ENCODE measurements around the gene NFIL3.
"Not testable (repeated sequence)": the region's sequence is repeated elsewhere in the genome, so short reads cannot be mapped to it uniquely, and the experiment has no call there.

The NFIL3 gene, protein sequence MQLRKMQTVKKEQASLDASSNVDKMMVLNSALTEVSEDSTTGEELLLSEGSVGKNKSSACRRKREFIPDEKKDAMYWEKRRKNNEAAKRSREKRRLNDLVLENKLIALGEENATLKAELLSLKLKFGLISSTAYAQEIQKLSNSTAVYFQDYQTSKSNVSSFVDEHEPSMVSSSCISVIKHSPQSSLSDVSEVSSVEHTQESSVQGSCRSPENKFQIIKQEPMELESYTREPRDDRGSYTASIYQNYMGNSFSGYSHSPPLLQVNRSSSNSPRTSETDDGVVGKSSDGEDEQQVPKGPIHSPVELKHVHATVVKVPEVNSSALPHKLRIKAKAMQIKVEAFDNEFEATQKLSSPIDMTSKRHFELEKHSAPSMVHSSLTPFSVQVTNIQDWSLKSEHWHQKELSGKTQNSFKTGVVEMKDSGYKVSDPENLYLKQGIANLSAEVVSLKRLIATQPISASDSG

DNA sequence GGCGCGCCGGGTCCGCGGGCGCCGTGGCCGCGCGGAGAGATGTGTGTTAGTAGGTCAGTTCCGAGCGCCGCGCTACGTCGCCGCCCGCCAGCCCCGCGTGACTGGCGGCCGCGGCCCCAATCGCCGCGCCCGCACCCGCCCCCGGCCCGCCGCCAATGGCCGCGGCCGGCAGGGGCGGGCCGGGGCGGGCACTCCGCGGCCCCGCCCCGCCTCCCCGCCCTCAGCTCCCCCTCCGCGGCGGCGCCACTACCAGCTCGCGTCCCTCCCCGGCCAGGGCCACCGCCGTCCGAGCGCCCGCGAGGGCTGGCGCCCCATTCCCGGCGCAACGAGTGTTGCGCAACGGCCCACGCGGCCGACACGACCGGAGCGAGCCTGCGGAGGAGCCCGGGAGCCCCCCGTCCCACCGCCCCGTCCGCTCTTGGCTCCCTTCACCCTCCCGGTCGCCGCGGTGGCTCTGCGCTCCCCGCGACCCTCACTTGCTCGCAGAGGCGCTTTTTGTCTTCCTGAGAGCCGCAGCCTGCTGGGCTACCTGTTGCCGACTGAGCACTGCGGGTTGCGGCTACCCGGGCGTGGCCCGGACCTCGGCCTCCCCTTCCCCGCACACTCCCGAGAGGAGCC, at the start of gene NFIL3:
Gene NFIL3, minus strand, starts transcription at position 48 of the 618 bp plus-strand sequence. CDS start 13,098 bp downstream, outside the sequence.
- no peak for DNase-seq (ENCODE audit: extremely low read depth, low read depth)
- TF ChIP-seq, protein P1, sequence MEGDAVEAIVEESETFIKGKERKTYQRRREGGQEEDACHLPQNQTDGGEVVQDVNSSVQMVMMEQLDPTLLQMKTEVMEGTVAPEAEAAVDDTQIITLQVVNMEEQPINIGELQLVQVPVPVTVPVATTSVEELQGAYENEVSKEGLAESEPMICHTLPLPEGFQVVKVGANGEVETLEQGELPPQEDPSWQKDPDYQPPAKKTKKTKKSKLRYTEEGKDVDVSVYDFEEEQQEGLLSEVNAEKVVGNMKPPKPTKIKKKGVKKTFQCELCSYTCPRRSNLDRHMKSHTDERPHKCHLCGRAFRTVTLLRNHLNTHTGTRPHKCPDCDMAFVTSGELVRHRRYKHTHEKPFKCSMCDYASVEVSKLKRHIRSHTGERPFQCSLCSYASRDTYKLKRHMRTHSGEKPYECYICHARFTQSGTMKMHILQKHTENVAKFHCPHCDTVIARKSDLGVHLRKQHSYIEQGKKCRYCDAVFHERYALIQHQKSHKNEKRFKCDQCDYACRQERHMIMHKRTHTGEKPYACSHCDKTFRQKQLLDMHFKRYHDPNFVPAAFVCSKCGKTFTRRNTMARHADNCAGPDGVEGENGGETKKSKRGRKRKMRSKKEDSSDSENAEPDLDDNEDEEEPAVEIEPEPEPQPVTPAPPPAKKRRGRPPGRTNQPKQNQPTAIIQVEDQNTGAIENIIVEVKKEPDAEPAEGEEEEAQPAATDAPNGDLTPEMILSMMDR (IDR thresholded peaks at IDR 0.05; ENCODE audit: low read depth, low read length): no peak

DNA sequence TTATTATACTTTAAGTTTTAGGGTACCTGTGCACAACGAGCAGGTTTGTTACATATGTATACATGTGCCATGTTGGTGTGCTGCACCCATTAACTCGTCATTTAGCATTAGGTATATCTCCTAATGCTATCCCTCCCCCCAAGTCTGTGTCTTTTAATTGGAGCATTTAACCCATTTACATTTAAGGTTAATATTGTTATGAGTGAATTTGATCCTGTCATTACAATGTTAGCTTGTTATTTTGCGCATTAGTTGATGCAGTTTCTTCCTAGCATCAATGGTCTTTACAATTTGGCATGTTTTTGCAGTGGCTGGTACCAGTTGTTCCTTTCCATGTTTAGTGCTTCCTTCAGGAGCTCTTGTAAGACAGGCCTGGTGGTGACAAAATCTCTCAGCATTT, 47.9 kb upstream of the NFIL3 start:
- not testable (repeated sequence) for DNase-seq (ENCODE audit: extremely low read depth, low read depth)

DNA sequence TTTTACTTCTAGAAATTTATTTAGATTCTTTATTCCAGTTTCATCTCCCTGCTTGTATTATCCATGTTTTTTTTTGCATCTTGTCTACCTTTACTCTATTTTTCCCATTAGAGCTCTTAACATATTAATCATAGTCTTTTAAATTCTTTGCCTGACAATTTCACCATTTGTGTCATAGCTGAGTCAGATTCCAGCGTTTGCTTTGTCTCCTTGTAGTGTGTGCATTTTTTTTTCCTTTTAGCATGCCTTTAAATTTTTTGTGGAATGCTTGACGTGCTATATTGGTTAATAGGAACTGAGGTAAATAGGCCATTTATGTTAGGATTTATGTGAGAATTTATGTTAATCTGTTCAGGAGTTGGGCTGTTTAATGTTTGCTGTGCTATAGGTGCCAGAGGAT, 41.8 kb upstream of the NFIL3 start:
- TF ChIP-seq, protein P1 (IDR thresholded peaks at IDR 0.05; ENCODE audit: low read depth, low read length): no peak

DNA sequence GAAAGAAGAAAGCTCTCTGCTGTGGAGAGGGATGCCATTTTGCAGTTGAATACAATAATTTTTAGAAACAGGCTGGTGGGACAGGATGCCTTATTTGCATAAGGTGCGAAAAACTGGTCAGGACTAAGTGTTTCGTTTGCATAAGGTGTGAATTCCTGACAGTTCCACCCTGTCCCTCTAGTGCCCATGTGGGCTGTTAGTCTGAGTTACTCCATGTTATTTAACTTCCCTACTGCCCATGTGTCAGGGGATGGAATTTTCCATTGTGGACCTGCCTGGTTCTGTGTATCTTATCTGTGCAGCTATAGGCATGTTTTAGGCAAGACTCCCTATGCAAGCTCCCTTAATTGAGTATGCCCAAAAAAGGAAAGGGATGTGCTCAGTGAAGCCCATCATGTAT, 35.3 kb upstream of the NFIL3 start:
- TF ChIP-seq, protein P1 (IDR thresholded peaks at IDR 0.05; ENCODE audit: low read depth, low read length): no peak
- DNase-seq (ENCODE audit: extremely low read depth, low read depth): no peak

More for the DNA sequence above, 41.8 kb upstream of the NFIL3 start:
- DNase-seq (ENCODE audit: extremely low read depth, low read depth): no peak

DNA sequence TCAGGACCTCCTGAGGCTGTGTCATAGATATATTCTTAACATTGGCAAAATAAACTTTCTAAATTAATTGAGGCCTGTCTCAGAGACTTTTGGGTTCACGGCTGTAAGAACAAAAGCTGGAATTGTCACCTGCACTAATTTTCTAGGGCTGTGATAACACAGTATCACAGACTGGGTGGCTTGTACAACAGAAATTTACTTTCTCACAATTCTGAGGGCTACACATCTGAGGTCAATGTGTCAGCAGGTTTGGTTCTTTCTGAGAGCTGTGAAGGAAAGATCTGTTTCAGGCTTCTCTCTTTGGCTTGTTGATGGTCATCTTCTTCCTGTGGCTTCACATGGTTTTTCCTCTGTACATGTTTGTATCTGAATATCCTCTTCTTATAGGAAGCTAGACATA, 29.2 kb upstream of the NFIL3 start:
- no peak for DNase-seq (ENCODE audit: extremely low read depth, low read depth)
- TF ChIP-seq, protein P1 (IDR thresholded peaks at IDR 0.05; ENCODE audit: low read depth, low read length): no peak

DNA sequence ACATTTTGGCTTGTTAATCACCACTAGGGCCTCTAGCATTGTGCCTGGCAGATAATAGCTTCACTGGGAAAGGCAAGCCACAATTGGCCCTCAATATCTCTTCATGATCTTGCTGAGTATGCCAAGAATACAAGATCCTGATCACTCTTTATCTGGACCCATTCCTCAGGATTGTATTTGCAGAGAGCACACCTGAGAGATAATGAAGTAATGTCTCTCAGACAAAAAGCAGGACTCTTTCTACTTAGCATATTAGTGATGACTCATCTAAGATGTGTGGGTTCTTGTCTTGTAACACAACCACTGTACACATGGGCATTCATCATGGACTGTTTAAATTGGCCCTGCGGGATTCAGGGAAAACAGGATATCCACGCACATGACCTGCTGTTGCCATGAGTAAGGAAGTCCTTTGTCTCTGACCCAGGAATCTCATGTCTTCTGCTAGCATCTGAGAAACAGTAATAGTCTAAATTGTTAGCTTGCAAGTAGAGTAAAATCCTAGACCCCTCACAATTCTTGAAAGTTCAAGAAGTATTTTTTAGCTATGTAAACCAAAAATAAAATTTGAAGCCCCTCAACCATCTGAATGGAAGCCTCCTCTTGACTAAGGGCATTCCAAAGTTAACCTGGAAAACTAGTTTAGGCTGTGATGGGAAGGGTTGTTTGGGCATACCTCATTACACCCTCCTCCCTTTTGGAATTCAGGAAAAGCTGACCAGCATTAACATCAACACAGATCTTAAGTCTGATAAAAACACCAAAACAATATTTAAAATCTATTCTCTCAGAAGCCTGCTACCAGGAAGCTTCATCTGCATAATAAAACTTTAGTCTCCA, 28.0 kb upstream of the NFIL3 start:
- TF ChIP-seq, protein P1 (IDR thresholded peaks at IDR 0.05; ENCODE audit: low read depth, low read length): no peak
- no peak for DNase-seq (ENCODE audit: extremely low read depth, low read depth)

DNA sequence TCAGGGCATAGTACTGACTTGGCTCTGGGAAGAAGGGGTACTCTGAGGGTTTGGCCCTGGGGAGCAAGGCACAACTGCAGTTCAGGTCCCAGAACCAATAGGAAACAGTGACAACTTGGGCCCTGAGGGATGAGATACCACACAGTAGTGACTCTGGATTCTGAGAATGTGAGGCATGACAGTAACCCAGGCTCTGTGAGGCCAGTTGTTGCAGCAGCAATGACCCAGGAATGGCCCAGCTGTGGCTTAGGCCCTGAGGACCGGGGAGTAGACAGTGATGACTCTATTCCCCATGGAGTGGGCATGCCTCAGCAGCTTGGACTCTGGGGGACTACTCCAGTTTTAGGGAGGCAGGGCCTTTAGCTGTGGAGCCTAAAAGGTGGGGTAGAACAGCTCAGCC, 21.5 kb upstream of the NFIL3 start:
- TF ChIP-seq, protein P1 (IDR thresholded peaks at IDR 0.05; ENCODE audit: low read depth, low read length): no peak
- no peak for DNase-seq (ENCODE audit: extremely low read depth, low read depth)

Data from AG09319 (cell line).